GM19025 (cell line): Measurements from ENCODE around the gene RANBP3.
"Not testable (repeated sequence)": the region's sequence is repeated elsewhere in the genome, so short reads cannot be mapped to it uniquely, and the experiment has no call there.

Experiments
- ATAC-seq: cut with Tn5 transposase; IDR thresholded peaks from one replicate; pipeline ENCODE4 v1.9.1; 2021; ENCODE audit warnings: mild to moderate bottlenecking, low read depth, moderate library complexity; ENCODE audit not compliant: unreplicated experiment

RANBP3 gene

GRCh38 chr19:5968431-5969373 is 9.2 kb downstream of the RANBP3 start:
- ATAC-seq = no peak

- no peak for ATAC-seq
Measured at GRCh38 chr19:5967994-5968430, 9.9 kb downstream of the RANBP3 start.

DNA sequence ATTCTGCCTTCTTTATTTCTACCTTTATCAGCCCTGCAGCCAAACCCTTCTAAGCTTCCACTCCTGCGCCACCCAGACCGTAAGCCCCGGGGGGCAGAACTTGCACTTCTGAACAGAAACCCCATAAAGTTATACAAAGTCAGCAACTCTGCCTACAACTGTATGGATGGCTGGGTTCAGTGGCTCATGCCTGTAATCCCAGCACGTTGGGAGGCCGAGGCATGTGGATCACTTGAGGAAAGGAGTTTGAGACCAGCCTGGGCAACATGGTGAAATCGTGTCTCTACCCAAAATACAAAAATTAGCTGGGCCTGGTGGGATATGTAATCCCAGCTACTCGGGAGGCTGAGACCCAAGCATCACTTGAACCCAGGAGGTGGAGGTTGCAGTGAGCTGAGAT is 10.4 kb downstream of the RANBP3 start:
- ATAC-seq = no peak

- ATAC-seq = no peak
Measured at GRCh38 chr19:5966941-5967340, 11.0 kb downstream of the RANBP3 start.

DNA sequence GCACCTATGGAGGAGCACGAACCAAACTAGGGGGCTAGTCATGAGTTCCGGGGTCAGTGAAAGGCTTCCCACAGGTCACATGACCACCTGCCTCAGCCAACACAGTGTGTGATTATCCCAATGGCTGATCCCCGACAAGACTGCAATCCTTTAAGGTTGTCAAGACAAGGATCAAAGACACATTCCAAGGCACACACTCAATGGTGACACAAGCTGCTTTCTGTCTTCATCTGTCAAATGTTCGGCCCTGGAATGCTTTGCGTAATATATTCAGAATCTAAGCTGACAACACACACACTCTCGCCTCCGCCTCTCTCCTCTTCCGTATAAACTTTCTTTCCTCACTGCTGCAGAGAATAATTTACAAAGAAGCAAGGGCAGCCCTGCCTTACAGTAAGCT is 11.7 kb downstream of the RANBP3 start:
- ATAC-seq = no peak

GRCh38 chr19:5964816-5965565 is 12.9 kb downstream of the RANBP3 start:
- ATAC-seq = no peak

DNA sequence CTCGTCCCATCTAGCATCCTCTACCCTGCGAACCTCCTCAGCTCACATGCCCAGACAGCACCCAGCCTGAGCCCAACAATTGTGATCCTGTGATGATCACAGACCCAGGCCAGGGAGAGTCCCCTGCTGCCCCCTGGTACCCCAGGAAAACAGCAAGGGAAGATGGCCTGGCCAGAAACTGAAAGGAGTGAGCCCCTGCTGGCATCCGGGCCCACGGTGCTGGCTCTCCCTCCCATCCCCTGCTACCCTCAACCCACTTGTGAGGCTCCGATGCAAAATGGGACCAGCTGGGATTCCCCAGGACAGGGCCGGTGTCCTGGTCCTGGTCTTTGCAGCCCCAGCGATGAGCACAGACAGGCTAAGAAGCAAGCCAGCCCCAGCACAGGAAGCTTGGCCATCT is 14.1 kb downstream of the RANBP3 start:
- no peak for ATAC-seq

GRCh38 chr19:5963259-5963658 is 14.7 kb downstream of the RANBP3 start:
- ATAC-seq = not testable (repeated sequence)

DNA sequence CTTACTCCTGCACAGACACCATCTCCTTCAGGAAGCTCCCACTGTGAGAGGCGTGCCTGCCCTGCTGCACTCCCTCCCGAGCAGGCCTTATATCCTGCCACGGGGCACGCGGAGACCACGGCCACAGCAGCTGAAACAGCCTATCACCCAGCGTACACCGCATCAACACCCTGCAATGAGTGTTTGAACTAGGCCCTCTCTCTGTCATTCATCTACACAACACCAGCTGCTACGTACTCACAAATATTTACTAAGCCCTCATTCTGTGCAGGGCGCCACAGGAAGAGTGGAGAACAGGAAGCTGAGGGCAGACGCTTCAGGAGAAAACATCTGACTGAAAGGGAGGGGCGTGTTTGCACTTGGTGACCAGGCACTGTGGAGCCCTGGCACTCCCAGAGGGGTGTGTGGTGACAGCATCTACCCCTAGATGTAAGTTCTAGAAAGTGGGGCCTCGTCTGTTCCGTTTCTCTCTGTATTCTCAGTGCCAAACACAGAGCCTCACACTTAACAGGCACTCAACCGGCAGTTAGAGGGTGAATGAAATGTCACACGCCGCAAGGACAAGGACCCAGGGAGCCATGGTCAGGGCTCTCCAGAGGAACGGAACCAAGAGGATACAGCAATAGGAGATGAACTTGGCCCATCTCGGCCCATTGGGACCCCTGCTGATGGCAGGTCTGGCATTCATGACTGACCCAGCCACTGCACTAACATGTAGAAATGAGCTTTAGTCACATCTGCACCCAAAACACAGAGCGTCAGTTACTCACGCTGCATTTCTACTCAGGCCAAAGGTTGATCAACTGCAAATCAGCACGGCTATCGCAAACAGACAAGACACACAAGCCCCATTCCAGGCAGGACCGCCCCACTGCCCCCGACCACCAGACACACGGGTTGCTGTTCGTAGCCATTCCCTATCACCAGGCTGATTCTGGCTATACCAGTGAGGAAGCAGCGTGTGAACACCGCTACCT is 15.7 kb downstream of the RANBP3 start:
- ATAC-seq = no peak

- not testable (repeated sequence) for ATAC-seq
Measured at GRCh38 chr19:5961641-5961968, 16.3 kb downstream of the RANBP3 start.

DNA sequence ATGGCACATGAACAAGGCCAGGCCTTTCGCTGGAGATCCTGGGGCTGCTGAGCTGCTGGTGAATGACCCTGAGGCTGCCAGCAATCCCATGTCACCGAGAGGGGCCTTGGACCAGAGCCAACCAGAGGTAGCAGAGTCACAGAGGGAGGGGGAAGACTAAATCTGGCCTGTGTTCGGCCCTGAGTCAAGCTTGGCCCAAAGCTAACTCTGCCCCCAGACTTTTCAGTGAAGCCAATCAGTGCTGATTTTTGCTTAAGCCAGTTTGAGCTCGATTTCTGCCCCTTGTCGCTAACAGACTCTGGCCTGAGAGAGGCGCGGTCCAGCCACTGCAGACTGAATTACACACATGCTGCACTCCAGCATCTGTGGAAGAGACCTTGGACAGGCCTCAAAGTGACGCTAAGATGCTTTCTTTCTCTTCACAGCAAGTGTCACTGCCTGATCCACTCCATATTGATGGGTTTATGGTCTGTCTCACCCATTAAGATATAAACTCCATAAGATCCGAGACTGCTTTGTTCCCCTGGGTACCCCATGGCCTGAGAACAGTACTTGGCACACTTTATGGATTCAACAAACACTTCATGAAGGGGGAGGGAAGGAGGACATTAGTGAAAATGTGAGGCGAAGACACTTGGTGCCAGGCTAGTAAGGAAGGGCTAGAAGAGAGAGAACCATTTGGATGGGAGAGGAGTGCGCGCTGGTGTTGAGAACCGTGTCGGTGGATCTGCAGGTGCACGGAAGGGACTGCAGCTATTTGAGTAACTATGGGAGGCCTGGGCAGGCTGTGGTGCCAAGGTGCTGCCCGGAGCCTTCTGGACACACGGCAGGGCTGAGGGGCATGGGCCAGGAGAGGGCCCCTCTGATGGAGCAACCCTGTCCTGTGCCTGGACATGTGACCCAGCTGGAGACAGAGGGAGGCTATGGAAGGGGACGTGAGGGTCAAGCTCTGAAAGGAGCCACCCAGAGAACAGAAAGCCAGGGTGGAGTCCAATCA is 17.6 kb downstream of the RANBP3 start:
- no peak for ATAC-seq

DNA sequence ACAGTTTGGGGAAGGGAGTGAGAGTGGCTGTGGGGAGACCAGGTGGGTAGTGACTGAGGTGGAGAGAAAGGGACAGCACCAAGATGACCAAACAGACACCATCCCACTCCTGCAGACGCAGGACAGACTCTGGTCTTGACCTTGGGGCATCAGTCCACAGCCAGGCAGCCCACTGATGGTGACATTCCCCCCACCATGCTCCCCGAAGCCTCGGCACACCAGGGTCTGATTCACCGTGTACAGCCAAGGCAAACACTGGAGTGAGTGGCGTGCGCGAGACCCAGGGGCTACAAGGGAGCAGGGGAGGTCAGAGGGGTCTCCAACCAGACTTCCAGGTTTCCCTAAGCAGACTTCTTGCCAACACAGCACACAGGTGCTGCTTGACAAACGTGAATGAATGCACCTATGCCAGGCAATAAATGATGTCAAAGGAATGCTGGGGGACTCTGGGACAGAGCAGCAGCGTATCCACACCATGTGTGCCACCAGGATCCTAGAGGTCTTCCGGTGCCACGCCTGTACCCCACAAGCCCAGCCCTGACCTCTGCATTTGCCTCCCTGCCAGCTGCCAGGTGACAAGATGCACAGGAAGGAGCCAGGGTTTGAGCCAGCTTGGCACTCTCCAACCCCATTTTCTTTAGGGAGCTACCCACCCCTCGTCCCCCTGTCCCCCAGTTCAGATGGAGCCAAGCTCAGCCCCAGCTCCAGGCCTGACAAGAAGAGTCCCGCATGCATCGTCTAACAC is 18.5 kb downstream of the RANBP3 start:
- ATAC-seq = no peak

- ATAC-seq = no peak
Measured at GRCh38 chr19:5958851-5959122, 19.2 kb downstream of the RANBP3 start.

- no peak for ATAC-seq
Measured at GRCh38 chr19:5958074-5958850, 19.7 kb downstream of the RANBP3 start.

DNA sequence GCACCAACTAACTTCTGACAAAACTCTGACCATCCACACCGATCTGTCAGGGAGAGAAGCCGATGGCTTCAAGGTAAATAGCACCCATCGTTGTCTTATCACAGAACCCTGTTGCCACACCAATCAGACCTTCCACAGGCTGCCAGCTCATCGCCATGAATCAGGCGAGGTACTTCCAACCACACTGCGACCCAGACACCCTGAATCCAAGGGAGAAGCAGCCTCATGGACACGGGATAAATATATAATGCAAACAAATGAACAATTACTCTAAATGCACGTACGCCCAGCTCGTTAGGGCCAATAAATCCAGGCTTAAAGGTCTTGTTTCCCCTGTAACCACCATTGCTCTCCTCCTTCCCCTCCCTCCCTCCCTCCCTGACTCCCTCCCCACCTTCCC is 20.8 kb downstream of the RANBP3 start:
- ATAC-seq = no peak

GRCh38 chr19:5956728-5957127 is 21.2 kb downstream of the RANBP3 start:
- no peak for ATAC-seq

GRCh38 chr19:5956323-5956722 is 21.6 kb downstream of the RANBP3 start:
- no peak for ATAC-seq

DNA sequence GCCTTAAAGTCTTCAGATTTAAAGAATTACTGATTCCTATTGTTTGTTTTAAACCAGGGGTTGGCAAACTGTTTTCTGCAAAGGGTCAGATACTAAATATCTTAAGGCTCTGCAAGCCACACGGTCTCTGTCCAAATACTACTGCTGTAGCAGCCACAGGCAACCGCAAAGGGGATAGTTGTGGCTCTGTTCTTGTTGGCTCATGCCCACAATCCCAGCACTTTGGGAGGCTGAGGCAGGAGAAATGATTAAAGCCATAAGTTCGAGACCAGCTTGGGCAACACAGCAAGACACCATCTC is 22.4 kb downstream of the RANBP3 start:
- no peak for ATAC-seq
